DMS53 treated with DMSO at 0.1 percent for 48 hours (cell line): ENCODE measurements around the gene ATP2C2.

Source experiments
- DNase-seq: peaks from one replicate; lab custom pipeline; 2025; ENCODE audit not compliant: unreplicated experiment; lab: John Stamatoyannopoulos, UW

Gene ATP2C2

DNA sequence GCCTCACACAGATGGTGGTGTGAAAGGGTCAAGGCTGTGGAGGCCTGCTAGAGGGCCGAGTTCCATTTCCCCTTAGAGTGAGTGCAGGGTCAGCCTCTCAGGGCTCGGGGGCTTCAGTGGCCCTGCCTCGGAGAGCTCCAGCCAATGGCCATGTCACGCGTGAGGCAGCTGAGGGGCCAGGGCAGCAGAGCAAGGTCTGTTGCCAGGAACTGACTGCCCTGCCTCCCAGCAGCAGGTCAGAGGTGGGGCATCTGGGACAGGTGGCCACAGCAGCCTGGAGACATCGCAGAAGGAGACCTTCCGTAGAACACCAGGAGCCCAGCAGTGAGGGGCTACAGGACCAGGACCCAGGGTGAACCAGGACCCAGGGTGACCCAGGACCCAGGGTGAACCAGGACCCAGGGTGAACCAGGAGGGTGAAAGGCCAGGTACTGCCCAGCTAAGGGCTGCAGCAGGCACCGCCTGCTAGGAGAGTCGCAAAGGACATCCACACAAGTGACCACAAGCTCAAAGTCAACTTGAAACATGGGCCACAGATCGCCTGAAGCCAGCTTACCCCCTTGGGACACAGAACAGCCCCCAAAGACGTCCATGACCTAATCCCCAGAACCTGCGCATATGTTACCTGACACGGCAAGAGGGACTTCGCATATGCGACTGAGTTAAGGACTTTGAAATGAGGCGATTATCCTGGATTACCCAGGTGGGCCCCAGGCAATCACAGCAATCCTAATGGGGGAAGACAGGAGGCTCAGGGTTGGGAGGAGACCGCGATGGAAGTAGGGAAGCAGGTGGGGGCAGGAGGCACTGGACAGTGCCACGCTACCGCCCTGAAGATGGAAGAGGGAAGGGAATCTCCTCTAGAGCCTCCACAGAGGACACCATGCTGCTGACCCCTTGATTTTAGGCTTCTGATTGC is 141.0 kb downstream of the ATP2C2 start:
- no peak for DNase-seq

DNA sequence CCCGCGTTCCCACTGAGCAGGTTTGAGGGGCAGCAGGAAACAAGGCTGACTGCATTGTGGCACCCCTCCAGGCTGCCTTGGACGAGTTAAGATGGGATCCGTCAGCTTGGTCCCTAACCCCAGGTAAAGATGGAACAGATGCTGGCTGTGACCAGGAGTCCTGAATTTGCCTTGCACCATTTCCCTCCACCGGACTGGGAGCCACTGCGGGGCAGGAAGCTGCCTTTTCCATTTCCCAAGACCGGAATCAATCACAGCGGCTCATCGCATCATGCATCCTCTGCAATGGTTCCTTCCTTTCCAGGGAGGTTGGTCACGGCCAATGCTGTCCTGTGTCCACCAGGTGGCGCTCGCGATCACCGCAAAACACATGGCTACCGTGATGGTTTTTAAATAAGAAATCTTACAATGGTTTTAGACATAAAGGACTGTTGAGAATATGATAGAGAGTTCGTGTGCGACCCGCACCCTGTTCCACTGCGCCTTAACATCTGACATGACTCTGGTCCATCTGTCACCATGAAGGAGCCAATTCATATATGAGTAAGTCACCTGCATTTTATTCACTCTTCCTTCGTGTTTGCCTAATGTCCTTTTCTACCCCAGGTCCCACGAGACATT is 143.0 kb downstream of the ATP2C2 start:
- peak; percentile 69 for DNase-seq

DNA sequence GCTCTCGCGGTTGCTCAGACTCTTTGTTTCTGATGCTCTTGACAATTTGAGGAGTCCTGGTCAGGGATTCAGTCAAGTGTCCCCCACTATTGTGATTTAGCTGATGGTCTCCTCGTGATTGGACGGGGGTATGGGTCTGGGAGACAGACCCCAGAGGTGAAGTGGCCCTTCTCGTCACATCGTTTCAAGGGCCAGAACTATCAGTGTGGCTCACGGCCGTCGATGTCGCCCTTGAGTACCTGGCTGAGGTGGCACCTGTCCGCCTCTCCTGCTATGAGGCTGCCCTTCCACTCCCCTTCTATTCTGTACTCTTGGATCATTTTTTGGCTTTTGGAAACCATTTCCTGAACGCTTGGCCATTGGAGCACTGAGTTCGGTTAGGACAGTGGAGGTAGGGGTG is 143.5 kb downstream of the ATP2C2 start:
- no peak for DNase-seq

DNA sequence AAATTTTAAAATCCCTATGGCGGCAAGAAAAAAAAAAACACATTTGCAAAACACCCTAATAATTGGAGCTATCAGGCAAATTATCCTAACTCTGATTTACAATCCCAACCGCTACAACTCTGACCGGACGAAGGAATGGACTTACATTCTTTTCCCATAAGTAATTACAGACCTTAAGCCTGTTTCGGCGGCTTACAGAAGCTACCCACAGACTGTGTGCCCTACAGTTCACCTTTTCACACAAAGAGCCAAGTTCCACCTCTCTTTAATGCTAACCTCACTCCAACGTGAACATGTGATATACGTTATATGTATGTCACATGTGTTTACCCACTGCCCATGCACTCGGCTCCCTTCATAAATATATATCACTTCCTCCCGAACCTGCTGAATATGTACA is 144.8 kb downstream of the ATP2C2 start:
- DNase-seq: no peak

DNA sequence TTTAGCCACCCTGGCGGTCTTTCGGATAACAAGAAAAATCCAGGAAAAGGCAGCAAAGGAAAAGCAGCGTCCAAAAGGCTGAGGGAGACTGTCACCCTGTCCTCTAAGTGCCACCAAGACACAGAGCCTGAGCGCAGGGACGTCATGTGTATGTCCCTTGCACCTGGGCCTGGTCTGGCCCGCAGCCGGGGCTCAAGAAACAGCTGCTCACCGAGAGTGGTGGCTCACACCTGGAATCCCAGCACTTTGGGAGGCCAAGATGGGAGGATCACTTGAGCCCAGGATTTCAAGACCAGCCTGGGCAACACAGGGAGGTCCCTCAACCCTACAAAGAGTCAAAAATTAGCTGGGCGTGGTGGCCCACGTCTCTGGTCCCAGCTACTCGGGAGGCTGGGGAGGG is 145.3 kb downstream of the ATP2C2 start:
- no peak for DNase-seq
